Prostate gland (tissue), 2 donors: ENCODE results near the gene TMED7.

Source experiments
- POLR2A ChIP-seq: fragments of 450-650 bp; IDR thresholded peaks from one replicate; pipeline ENCODE4 v1.6.1; 2016; ENCODE audit warnings: antibody characterized with exemption, mild to moderate bottlenecking
- TF ChIP-seq, protein P1 (sequence below), 4 experiments: fragments of 200-600 bp in 2 of 4; fragments of 450-650 bp in 2 of 4; sonication (generic) in 2 of 4; IDR thresholded peaks; 1 replicate in 3 of 4; 2 replicates in 1 of 4; pipeline ENCODE4 v1.5.1; 2016 to 2019; ENCODE audit warnings: antibody characterized with exemption in 4 of 4, mild to moderate bottlenecking in 2 of 4, moderate library complexity in 2 of 4

GRCh38 chr5:115637507-115637906, 11.7 kb upstream of the TMED7 start:
- TF ChIP-seq, protein P1, sequence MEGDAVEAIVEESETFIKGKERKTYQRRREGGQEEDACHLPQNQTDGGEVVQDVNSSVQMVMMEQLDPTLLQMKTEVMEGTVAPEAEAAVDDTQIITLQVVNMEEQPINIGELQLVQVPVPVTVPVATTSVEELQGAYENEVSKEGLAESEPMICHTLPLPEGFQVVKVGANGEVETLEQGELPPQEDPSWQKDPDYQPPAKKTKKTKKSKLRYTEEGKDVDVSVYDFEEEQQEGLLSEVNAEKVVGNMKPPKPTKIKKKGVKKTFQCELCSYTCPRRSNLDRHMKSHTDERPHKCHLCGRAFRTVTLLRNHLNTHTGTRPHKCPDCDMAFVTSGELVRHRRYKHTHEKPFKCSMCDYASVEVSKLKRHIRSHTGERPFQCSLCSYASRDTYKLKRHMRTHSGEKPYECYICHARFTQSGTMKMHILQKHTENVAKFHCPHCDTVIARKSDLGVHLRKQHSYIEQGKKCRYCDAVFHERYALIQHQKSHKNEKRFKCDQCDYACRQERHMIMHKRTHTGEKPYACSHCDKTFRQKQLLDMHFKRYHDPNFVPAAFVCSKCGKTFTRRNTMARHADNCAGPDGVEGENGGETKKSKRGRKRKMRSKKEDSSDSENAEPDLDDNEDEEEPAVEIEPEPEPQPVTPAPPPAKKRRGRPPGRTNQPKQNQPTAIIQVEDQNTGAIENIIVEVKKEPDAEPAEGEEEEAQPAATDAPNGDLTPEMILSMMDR (IDR thresholded peaks at IDR 0.05): no peak
- TF ChIP-seq POLR2A: no peak
